Liver (tissue), 9 donors: ENCODE results near the gene SLIT3. TPM values are rescaled to one million over a fixed set of nuclear protein-coding genes. Genes with fewer than 3 reads are reported as not detected.

ENCODE experiments used
- DNase-seq: peaks from one replicate; pipeline ENCODE4 v3.0.0-alpha.2; 2017; ENCODE audit warnings: low spot score
- H3K27ac ChIP-seq, 2 donors: one replicate each; pipeline ENCODE4 v1.7.0; 2013; ENCODE audit warnings: inconsistent platforms in 2 of 2, low read length in 2 of 2, control low read depth in 1 of 2, low read depth in 1 of 2, mild to moderate bottlenecking in 1 of 2
- H3K27me3 ChIP-seq, 4 donors: one replicate each; pipeline versions ENCODE4 v1.6.1 to v1.7.0; 2013; ENCODE audit warnings: low read length in 3 of 4, inconsistent platforms in 1 of 4, mild to moderate bottlenecking in 1 of 4, moderate library complexity in 1 of 4; ENCODE audit not compliant: control insufficient read depth in 4 of 4, insufficient read depth in 4 of 4
- H3K36me3 ChIP-seq, 4 donors: one replicate each; pipeline versions ENCODE4 v1.6.1 to v1.7.0; 2013; ENCODE audit warnings: low read length in 3 of 4, mild to moderate bottlenecking in 3 of 4, low read depth in 1 of 4, moderate library complexity in 1 of 4; ENCODE audit not compliant: control insufficient read depth in 4 of 4, insufficient read depth in 3 of 4
- H3K4me1 ChIP-seq, 4 donors: one replicate each; pipeline versions ENCODE4 v1.6.1 to v1.7.0; 2013; ENCODE audit warnings: low read length in 3 of 4, mild to moderate bottlenecking in 3 of 4, moderate library complexity in 1 of 4; ENCODE audit not compliant: control insufficient read depth in 4 of 4, insufficient read depth in 4 of 4
- H3K4me3 ChIP-seq, 3 donors: one replicate each; pipeline versions ENCODE4 v1.6.1 to v1.7.0; 2013; ENCODE audit warnings: low read length in 3 of 3, control low read depth in 1 of 3, low read depth in 1 of 3, mild to moderate bottlenecking in 1 of 3
- H3K9ac ChIP-seq, 2 donors: one replicate each; pipeline ENCODE4 v1.7.0; 2013; ENCODE audit warnings: low read length in 2 of 2, mild to moderate bottlenecking in 2 of 2, moderate library complexity in 2 of 2, control low read depth in 1 of 2, low read depth in 1 of 2
- H3K9me3 ChIP-seq, 4 donors: one replicate each; pipeline versions ENCODE4 v1.6.1 to v1.7.0; 2013; ENCODE audit warnings: low read length in 3 of 4; ENCODE audit not compliant: control insufficient read depth in 4 of 4
- CTCF ChIP-seq: fragments of 150-350 bp; IDR thresholded peaks from 2 replicates; pipeline ENCODE4 v1.5.1; 2017; ENCODE audit warnings: improper control_type of control experiment, low read depth, low read length; ENCODE audit not compliant: missing input control
- FOXA1 ChIP-seq: IDR thresholded peaks from 2 replicates; pipeline ENCODE4 v1.6.1; 2016; ENCODE audit warnings: antibody characterized with exemption
- GABPA ChIP-seq, 2 donors: IDR thresholded peaks in 1 of 2; conservative IDR thresholded peaks in 1 of 2; 2 replicates each; pipeline ENCODE4 v1.6.1; 2016; ENCODE audit warnings: antibody characterized with exemption in 2 of 2, mild to moderate bottlenecking in 1 of 2, moderate library complexity in 1 of 2
- HNF4A ChIP-seq, 2 donors: conservative IDR thresholded peaks; 2 replicates each; pipeline ENCODE4 v1.6.1; 2016; ENCODE audit warnings: antibody characterized with exemption in 2 of 2, mild to moderate bottlenecking in 2 of 2
- HNF4G ChIP-seq: IDR thresholded peaks from 2 replicates; pipeline ENCODE4 v1.6.1; 2016; ENCODE audit warnings: antibody characterized with exemption
- JUND ChIP-seq, 2 donors: IDR thresholded peaks; 2 replicates each; pipeline ENCODE4 v1.6.1; 2016; ENCODE audit warnings: antibody characterized with exemption in 2 of 2
- NR2F2 ChIP-seq: IDR thresholded peaks from 2 replicates; pipeline ENCODE4 v1.6.1; 2016; ENCODE audit warnings: antibody characterized with exemption
- RAD21 ChIP-seq, 2 donors: IDR thresholded peaks; 2 replicates each; pipeline ENCODE4 v1.6.1; 2016; ENCODE audit warnings: antibody characterized with exemption in 2 of 2, mild to moderate bottlenecking in 2 of 2
- RXRA ChIP-seq, 2 donors: IDR thresholded peaks; 2 replicates each; pipeline ENCODE4 v1.6.1; 2017 to 2018; ENCODE audit warnings: antibody characterized with exemption in 2 of 2, mild to moderate bottlenecking in 1 of 2
- TAF1 ChIP-seq: conservative IDR thresholded peaks from 2 replicates; pipeline ENCODE4 v1.6.1; 2016; ENCODE audit warnings: antibody characterized with exemption, mild to moderate bottlenecking
- WGBS: extraction: QIAGEN DNeasy Blood & Tissue Kit; methylation state at CpG from one replicate; pipeline ENCODE4 v1.1.7; 2013; 5-methylcytosine and 5-hydroxymethylcytosine counted together
- polyA plus RNA-seq, 2 donors: library from polyadenylated mRNA; stranded (reverse) in 1 of 2; unstranded in 1 of 2; fragments of 200-250 nt in 1 of 2; fragments of >200 nt in 1 of 2; fragmentation: Nextera tagmentation in 1 of 2; extraction: Ambion mirVana in 1 of 2; gene quantifications; one replicate each; pipeline versions ENCODE4 v1.2.1 to v1.2.3, GENCODE V29; 2013 to 2015
- total RNA-seq, 2 donors: library from RNA; depleted of rRNA; stranded (reverse); fragments of >200 nt; gene quantifications; one replicate each; pipeline ENCODE4 v1.2.3, GENCODE V29; 2014
- TF ChIP-seq, protein P1 (sequence below): IDR thresholded peaks from 2 replicates; pipeline ENCODE4 v1.6.1; 2016; ENCODE audit warnings: antibody characterized with exemption
- TF ChIP-seq, protein P2 (sequence below): IDR thresholded peaks from 2 replicates; pipeline ENCODE4 v1.6.1; 2016; ENCODE audit warnings: antibody characterized with exemption, mild to moderate bottlenecking
- donor health status: healthy.
- donor health status: healthy.
- donor health status: healthy.
- donor health status: healthy.
- donor health status: healthy.

Gene SLIT3
- total and polyA plus RNA-seq, 4 donors: 0.61 to 1.3 (median 0.91) TPM

DNA sequence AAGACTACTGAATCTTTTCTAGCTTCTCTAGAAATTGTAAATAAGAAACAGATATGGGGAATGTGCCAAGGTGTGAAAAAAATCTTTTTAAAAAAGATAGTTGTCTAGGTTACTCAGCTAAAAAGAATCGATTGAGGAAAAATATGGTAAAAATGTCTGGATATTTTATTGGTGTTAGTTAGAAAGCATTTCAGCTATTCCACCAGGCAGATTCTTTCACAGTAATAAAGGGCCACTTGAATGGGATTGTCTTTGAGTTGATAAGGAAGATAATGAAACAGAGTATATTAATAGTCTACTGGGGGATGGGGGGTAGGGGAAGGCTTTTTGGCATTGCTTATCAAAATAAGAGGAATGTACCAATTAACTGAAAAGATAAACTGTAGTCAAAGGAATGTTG is 51.9 kb downstream of the SLIT3 start (continued):
- no peak for TF ChIP-seq CTCF
- TF ChIP-seq, protein P1, sequence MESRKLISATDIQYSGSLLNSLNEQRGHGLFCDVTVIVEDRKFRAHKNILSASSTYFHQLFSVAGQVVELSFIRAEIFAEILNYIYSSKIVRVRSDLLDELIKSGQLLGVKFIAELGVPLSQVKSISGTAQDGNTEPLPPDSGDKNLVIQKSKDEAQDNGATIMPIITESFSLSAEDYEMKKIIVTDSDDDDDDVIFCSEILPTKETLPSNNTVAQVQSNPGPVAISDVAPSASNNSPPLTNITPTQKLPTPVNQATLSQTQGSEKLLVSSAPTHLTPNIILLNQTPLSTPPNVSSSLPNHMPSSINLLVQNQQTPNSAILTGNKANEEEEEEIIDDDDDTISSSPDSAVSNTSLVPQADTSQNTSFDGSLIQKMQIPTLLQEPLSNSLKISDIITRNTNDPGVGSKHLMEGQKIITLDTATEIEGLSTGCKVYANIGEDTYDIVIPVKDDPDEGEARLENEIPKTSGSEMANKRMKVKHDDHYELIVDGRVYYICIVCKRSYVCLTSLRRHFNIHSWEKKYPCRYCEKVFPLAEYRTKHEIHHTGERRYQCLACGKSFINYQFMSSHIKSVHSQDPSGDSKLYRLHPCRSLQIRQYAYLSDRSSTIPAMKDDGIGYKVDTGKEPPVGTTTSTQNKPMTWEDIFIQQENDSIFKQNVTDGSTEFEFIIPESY: no peak
- no peak for TF ChIP-seq HNF4G
- no peak for TF ChIP-seq TAF1

GRCh38 chr5:169248550-169248949 is 52.4 kb downstream of the SLIT3 start:
- Histone ChIP-seq H3K36me3 (no peaks in the 10 kb centered on the region), H3K9me3 (no peaks in the 10 kb centered on the region), H3K27ac (no peak overlapping the region), H3K27me3 (peaks cover 0 to 4% (median 2%) of the 10 kb centered on the region in 4 donors), H3K9ac (no peak overlapping the region), H3K4me1 (no peaks in the 10 kb centered on the region), H3K4me3 (no peak overlapping the region)
- WGBS: 65% methylated on average over 3 of the region's 3 CpGs
- TF ChIP-seq HNF4A (conservative IDR thresholded peaks at IDR 0.05) (no peak), HNF4G (no peak), JUND (IDR thresholded peaks at IDR 0.05) (no peak), FOXA1 (no peak), RXRA (IDR thresholded peaks at IDR 0.05) (no peak), GABPA (IDR thresholded peaks at IDR 0.05 in 1 of 2, conservative IDR thresholded peaks at IDR 0.05 in 1 of 2) (no peak)
- TF ChIP-seq, protein P2, sequence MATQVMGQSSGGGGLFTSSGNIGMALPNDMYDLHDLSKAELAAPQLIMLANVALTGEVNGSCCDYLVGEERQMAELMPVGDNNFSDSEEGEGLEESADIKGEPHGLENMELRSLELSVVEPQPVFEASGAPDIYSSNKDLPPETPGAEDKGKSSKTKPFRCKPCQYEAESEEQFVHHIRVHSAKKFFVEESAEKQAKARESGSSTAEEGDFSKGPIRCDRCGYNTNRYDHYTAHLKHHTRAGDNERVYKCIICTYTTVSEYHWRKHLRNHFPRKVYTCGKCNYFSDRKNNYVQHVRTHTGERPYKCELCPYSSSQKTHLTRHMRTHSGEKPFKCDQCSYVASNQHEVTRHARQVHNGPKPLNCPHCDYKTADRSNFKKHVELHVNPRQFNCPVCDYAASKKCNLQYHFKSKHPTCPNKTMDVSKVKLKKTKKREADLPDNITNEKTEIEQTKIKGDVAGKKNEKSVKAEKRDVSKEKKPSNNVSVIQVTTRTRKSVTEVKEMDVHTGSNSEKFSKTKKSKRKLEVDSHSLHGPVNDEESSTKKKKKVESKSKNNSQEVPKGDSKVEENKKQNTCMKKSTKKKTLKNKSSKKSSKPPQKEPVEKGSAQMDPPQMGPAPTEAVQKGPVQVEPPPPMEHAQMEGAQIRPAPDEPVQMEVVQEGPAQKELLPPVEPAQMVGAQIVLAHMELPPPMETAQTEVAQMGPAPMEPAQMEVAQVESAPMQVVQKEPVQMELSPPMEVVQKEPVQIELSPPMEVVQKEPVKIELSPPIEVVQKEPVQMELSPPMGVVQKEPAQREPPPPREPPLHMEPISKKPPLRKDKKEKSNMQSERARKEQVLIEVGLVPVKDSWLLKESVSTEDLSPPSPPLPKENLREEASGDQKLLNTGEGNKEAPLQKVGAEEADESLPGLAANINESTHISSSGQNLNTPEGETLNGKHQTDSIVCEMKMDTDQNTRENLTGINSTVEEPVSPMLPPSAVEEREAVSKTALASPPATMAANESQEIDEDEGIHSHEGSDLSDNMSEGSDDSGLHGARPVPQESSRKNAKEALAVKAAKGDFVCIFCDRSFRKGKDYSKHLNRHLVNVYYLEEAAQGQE: no peak
- DNase-seq: no peak

- TF ChIP-seq JUND (IDR thresholded peaks at IDR 0.05) (no peak), HNF4G (no peak), TAF1 (no peak), RAD21 (IDR thresholded peaks at IDR 0.05) (no peak), NR2F2 (no peak)
Observed at GRCh38 chr5:169244812-169245211, 56.1 kb downstream of the SLIT3 start.

More at GRCh38 chr5:169244812-169245211, 56.1 kb downstream of the SLIT3 start:
- Histone ChIP-seq H3K36me3 (no peaks in the 10 kb centered on the region), H3K9ac (no peak overlapping the region), H3K27ac (no peak overlapping the region), H3K4me3 (no peak overlapping the region), H3K27me3 (peaks cover 0 to 8% (median 2%) of the 10 kb centered on the region in 4 donors), H3K9me3 (peaks cover 0 to 3% (median 0%) of the 10 kb centered on the region in 4 donors), H3K4me1 (no peaks in the 10 kb centered on the region)
- DNase-seq: no peak
- WGBS: 83% methylated on average over 3 of the region's 3 CpGs
